SK-N-MC (cell line): ENCODE measurements around the gene KIRREL1.

ENCODE experiments used
- EZH2 ChIP-seq: fragments of 200-600 bp; sonication (generic); IDR thresholded peaks from one replicate; pipeline ENCODE4 v1.6.1; 2017; ENCODE audit warnings: antibody characterized with exemption
- POLR2AphosphoS5 ChIP-seq: IDR thresholded peaks from 2 replicates; pipeline ENCODE4 v1.6.1; 2012; ENCODE audit warnings: mild to moderate bottlenecking, low read depth, low read length, borderline replicate concordance

GRCh38 chr1:158028969-158029368 is 35.5 kb downstream of the KIRREL1 start:
- no peak for TF ChIP-seq EZH2
- TF ChIP-seq POLR2AphosphoS5 = no peak
